Tibial nerve (tissue), 4 donors: ENCODE data around the gene IL16.

Experiments used
- CTCF ChIP-seq, 5 experiments: fragments of 200-600 bp in 3 of 5; fragments of 450-650 bp in 2 of 5; sonication (generic) in 3 of 5; IDR thresholded peaks; one replicate each; pipeline ENCODE4 v1.5.1; 2016 to 2019; ENCODE audit warnings: antibody characterized with exemption in 5 of 5, mild to moderate bottlenecking in 3 of 5, moderate library complexity in 2 of 5
- EP300 ChIP-seq, 2 donors: sonication (generic); formaldehyde crosslinking; IDR thresholded peaks; one replicate each; pipeline ENCODE4 v1.6.1; 2017; ENCODE audit warnings: antibody characterized with exemption in 2 of 2, mild to moderate bottlenecking in 1 of 2
- POLR2A ChIP-seq, 2 donors: fragments of 450-650 bp; IDR thresholded peaks; one replicate each; pipeline ENCODE4 v1.6.1; 2017; ENCODE audit warnings: antibody characterized with exemption in 2 of 2, mild to moderate bottlenecking in 2 of 2, moderate library complexity in 2 of 2

- TF ChIP-seq CTCF (IDR thresholded peaks at IDR 0.05) (no peak), POLR2A (IDR thresholded peaks at IDR 0.05) (no peak), EP300 (IDR thresholded peaks at IDR 0.05) (no peak)
These were observed 38.8 kb upstream of the IL16 start for GRCh38 chr15:81157939-81158223.
